Right cardiac atrium (tissue), 5 donors: ENCODE measurements around the gene FGF3. TPM values are rescaled to one million over a fixed set of nuclear protein-coding genes. Genes with fewer than 3 reads are reported as not detected.

Experiments used
- ATAC-seq, 2 donors: fragments of 200-7000 bp; cut with Tn5 transposase; one replicate each; pipeline versions ENCODE4 v1.8.0 to v1.9.1; 2020; ENCODE audit warnings: moderate library complexity in 2 of 2, mild to moderate bottlenecking in 1 of 2
- DNase-seq, 3 donors: peaks; one replicate each; pipeline ENCODE4 v3.0.0-alpha.2; 2020
- H3K27ac ChIP-seq: one replicate; pipeline ENCODE4 v1.5.1; 2013; ENCODE audit warnings: mild to moderate bottlenecking, low read length, control low read depth, moderate library complexity
- H3K27me3 ChIP-seq: one replicate; pipeline ENCODE4 v1.6.1; 2013; ENCODE audit not compliant: control insufficient read depth, insufficient read depth
- H3K4me1 ChIP-seq: one replicate; pipeline ENCODE4 v1.6.1; 2013; ENCODE audit warnings: low read length; ENCODE audit not compliant: control insufficient read depth, insufficient read depth
- H3K4me3 ChIP-seq: one replicate; pipeline ENCODE4 v1.5.1; 2013; ENCODE audit warnings: low read length, control low read depth
- H3K9me3 ChIP-seq: one replicate; pipeline ENCODE4 v1.6.1; 2013; ENCODE audit warnings: low read length; ENCODE audit not compliant: control insufficient read depth
- WGBS: extraction: QIAGEN DNeasy Blood & Tissue Kit; methylation state at CpG from one replicate; pipeline ENCODE4 v1.1.7; 2013; 5-methylcytosine and 5-hydroxymethylcytosine counted together
- intact Hi-C, 4 donors: fragments of 100-400 bp; cut with DNase I; formaldehyde crosslinking; loops; one replicate each; pipeline versions ENCODE4 v1.11.0 to v1.14.0; 2022 to 2023
- polyA plus RNA-seq: library from polyadenylated mRNA; stranded (reverse); fragments of 200-250 nt; gene quantifications from one replicate; pipeline ENCODE4 v1.2.3, GENCODE V29; 2013
- total RNA-seq, 4 donors: library from RNA; stranded (reverse); fragmentation: NEBNext Ultra II Directional; extraction: Animal tissue kit (Norgen Biotek cat#: 25700); gene quantifications; one replicate each; pipeline ENCODE4 v1.2.1, GENCODE V29; 2021
- donor health status: healthy with polysubstance abuse.
- donor health status: DM: no; HTN: yes; CAD: no.
- donor health status: DM: no; HTN: no; CAD: no.
- donor health status: DM: no; HTN: yes; CAD: no; lungs with severe emphysema.
- donor health status: DM: yes; HTN: yes; CAD: no.

The FGF3 gene
- total and polyA plus RNA-seq, 5 donors = not detected

DNA sequence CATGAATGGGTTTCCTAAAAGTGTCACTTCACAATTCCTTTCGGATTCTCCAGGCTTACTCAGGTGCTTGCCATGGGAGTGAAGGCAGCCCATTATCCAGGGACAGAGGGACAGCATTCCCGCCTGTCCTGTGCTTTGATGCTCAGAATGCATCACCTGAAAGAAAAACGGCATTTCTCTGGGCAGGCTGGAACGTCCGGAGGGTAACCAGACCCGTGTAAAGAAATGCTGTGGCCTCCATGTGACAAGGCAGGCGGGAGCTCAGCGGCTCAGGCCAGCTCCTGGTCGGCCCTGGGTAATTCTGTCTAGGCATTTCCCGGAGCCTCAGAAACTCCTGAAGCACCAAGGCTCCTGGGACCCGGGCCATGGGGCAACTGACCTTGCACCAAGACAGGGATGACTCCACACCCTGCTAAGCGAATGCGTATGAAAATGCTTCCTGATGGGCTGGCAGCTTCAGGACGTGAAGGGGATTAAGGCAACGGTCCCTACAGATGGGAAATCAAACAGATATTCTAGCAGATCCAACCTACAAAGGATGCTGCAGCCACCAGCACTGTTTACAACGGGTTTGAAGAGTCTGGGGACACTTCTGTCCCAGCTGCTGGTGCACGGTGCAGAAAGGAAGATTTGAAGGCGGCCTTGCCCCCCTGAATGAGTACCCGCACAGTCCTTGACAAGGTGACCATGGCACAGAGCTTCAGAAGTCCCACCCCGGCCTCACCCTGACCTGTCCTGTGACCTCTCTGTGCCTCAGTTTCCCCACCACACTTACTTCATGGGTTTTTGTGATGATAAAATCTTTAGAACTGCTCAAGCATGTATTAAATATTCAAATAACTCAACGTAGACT, 13.6 kb upstream of the FGF3 start:
- no peak overlapping the region for H3K4me3 ChIP-seq
- H3K27me3 ChIP-seq = no peaks in the 10 kb centered on the region
- intact Hi-C loops = no loop called here
- ATAC-seq (no peak), DNase-seq (no peak)
- WGBS = 41% methylated on average over 21 of the region's 21 CpGs
- H3K27ac ChIP-seq = no peak overlapping the region
- H3K4me1 ChIP-seq = no peaks in the 10 kb centered on the region
- no peaks in the 10 kb centered on the region for H3K9me3 ChIP-seq

DNA sequence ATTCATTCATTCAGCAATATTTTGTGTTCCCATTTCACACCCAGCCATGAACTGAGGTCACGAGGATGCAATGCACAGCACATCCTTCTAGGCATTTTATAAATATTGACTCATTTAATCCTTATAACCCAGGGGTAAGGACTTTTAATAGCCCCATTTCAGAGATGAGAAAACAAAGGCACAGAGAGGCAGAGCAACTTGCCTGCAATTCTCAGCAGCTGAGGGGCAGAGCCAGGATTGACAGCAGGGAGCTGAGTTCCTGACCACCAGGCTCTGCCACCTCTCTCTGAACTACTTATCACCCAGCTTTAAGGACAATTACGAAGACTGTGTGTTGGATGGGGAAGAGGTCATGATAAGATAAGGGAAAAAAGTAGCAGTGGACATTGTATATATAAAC, 12.8 kb upstream of the FGF3 start:
- Histone ChIP-seq H3K4me3 (no peak overlapping the region), H3K9me3 (no peaks in the 10 kb centered on the region), H3K4me1 (no peaks in the 10 kb centered on the region), H3K27me3 (no peaks in the 10 kb centered on the region), H3K27ac (no peak overlapping the region)
- DNase-seq = no peak
- intact Hi-C loops = no loop called here
- WGBS = 62% methylated on average over 2 of the region's 2 CpGs
- no peak for ATAC-seq

DNA sequence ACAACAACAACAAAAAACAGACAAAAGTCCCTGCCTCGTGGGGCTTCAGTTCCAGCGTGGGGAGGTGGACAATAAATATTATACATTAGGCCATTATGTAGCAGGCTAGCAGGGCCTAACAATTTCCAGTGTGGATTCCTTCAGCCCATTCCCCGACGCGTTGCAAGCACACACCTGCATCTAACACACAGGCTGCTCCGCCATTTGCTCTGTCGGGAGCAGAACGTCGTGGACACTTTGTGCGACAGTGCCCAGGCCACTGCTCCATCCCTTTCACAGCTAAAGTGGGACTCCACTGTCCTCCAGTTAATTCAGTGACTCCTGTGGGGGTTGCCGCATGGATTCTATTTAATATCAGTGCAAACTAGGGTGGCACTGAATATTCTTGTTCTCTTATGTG, 10.9 kb upstream of the FGF3 start:
- ATAC-seq = no peak
- no peaks in the 10 kb centered on the region for H3K27me3 ChIP-seq
- H3K4me3 ChIP-seq = no peak overlapping the region
- no peak overlapping the region for H3K27ac ChIP-seq
- DNase-seq = no peak
- no peaks in the 10 kb centered on the region for H3K4me1 ChIP-seq
- intact Hi-C loops = no loop called here
- 89% methylated on average over 11 of the region's 11 CpGs for WGBS
- H3K9me3 ChIP-seq = no peaks in the 10 kb centered on the region

DNA sequence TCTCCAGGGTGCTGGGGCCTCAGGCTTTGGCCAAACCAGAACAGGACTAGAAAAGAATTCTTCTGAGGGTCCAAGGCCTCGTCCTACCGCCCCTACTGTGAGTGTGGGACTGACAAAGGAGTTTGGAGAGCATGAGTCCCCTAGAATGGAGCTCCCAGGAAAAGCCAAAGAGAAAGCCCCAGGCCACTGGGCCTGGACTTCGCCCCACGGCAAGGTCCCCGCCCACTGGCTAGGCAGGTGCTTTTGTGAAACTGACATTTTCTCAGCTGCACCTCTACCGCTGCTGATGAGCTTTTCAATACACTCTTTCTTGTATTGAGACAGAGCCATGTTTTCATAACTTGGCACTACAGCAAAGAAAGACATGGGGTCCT, 9.7 kb upstream of the FGF3 start:
- intact Hi-C loops = no loop called here
- no peaks in the 10 kb centered on the region for H3K27me3 ChIP-seq

DNA sequence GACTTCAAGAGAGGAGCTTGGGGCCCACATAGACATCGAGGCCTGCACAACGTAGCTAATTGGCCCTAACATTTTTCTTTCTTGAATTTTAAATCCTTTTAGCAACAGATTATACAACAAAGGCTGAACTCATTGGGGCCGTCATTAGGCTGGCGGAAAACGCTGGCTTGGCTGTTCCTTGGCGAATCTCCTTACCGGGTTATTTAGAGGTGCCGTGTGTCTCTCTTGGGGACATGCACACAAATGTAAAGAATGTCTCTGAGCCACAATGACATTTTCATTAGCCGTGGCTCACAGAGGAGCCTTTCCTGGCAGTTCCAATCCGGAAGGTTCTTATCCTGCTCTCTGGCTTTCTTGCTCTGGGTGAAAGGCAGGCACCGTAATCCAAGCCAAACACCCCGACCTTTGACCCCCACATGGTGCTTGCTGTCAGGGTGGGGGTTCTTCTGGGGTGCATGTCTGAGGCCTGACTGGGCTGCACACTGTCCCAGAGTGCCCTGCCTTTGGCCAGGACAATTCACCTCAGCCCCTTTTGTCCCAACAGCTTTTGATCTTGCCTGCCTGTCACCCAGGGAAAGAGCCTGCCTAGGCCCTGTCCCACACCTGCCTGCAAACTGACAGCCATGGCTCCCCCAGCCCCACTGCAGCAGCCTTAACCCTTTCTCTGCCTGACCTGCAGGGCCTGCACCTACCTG, 9.2 kb upstream of the FGF3 start:
- DNase-seq = no peak
- no peak overlapping the region for H3K27ac ChIP-seq
- intact Hi-C loops = no loop called here
- no peak overlapping the region for H3K4me3 ChIP-seq
- H3K9me3 ChIP-seq = no peaks in the 10 kb centered on the region
- ATAC-seq = no peak
- 70% methylated on average over 12 of the region's 12 CpGs for WGBS
- H3K27me3 ChIP-seq = no peaks in the 10 kb centered on the region
- no peaks in the 10 kb centered on the region for H3K4me1 ChIP-seq

More for the DNA sequence above, 9.7 kb upstream of the FGF3 start:
- 89% methylated on average over 6 of the region's 6 CpGs for WGBS
- no peaks in the 10 kb centered on the region for H3K4me1 ChIP-seq
- H3K9me3 ChIP-seq = no peaks in the 10 kb centered on the region
- no peak overlapping the region for H3K27ac ChIP-seq
- DNase-seq (no peak), ATAC-seq (no peak)
- no peak overlapping the region for H3K4me3 ChIP-seq

DNA sequence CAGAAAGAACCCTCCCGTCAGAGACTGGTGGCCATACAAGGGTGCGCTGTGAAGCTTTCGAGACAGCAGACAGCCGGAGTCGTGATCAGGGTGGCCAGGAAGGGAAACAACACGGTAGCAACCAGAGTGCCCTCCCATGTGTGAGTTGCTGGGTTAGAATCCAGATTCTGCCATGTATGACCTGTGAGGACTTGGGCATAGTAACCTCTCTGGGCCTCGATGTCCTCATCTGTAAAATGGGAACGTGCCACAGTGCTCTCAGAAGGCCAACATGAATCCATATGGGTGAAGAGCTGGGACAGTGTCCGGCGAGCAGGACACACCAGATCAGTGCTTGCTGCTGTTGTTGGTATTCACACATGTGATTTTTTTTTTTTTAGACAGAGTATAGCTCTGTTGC, 7.6 kb upstream of the FGF3 start:
- no peaks in the 10 kb centered on the region for H3K9me3 ChIP-seq
- no peaks in the 10 kb centered on the region for H3K27me3 ChIP-seq
- H3K27ac ChIP-seq = no peak overlapping the region
- H3K4me1 ChIP-seq = no peaks in the 10 kb centered on the region
- intact Hi-C loops = no loop called here
- ATAC-seq = no peak
- WGBS = 86% methylated on average over 10 of the region's 10 CpGs
- no peak overlapping the region for H3K4me3 ChIP-seq
- DNase-seq = no peak

DNA sequence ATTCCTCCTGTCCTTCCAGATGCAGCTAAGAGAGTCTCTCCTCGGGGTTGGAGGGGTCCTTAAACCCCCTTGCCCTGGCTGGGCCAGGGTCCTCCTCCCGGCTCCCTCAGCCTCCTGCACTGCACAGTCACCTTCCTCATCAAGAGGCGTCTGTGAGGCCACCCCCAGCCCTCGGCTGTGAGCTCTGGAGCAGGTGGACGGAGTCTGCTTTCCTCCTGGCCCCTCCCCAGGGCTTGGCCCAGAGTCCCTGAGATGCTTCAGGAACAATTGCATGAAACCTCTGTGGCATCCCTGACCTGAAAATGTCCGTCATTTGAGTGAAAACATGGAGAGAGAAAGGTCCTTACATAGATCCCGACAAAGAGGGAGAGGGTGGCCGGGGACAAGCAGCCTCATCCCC, 6.7 kb upstream of the FGF3 start:
- Histone ChIP-seq H3K4me3 (no peak overlapping the region), H3K27me3 (no peaks in the 10 kb centered on the region), H3K27ac (no peak overlapping the region), H3K4me1 (no peaks in the 10 kb centered on the region), H3K9me3 (no peaks in the 10 kb centered on the region)
- WGBS = 57% methylated on average over 8 of the region's 8 CpGs
- DNase-seq (no peak), ATAC-seq (no peak)
- intact Hi-C loops = no loop called here

DNA sequence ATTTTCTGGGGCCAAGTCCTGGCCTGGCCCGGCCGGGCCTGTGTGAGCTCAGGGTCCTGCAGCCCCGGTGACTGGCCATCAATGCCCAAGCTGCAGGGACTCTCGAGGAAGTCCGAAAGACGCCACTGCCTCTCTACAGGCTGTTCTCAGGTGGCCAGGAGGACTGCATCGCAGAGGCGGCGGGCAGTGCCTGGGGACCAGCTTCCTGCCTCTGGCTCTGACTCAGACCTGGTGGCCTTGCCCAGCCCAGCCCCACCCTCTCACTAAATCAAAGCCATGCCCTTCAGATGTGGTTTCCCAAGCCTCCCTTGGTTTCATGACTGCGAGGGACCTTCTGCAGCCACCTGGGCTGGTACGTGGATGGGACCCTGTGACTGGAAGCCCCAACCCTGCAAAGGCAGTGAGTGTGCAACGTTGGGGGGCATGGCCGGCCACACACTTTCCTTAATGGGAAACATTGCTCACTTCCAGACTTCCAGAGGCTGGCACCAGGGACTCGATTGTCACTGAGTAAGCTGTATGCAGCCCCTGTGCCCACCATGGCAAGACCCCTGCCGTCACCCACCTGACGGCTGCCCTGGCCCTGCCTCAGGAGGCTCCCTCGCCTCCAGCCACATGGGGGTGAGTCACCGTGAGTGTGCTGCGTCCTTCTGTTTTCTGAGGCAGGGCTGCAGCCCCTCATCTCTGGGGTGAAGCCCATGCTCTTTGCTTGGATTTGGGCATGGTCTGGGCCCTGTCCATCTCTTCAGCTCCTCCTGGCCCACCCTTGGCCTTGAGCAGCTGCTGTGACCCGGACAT, 6.0 kb upstream of the FGF3 start:
- DNase-seq = no peak
- Histone ChIP-seq H3K27ac (no peak overlapping the region), H3K4me1 (no peaks in the 10 kb centered on the region), H3K27me3 (no peaks in the 10 kb centered on the region), H3K9me3 (no peaks in the 10 kb centered on the region), H3K4me3 (no peak overlapping the region)
- ATAC-seq = no peak
- WGBS = 80% methylated on average over 20 of the region's 20 CpGs
- intact Hi-C loops = no loop called here

DNA sequence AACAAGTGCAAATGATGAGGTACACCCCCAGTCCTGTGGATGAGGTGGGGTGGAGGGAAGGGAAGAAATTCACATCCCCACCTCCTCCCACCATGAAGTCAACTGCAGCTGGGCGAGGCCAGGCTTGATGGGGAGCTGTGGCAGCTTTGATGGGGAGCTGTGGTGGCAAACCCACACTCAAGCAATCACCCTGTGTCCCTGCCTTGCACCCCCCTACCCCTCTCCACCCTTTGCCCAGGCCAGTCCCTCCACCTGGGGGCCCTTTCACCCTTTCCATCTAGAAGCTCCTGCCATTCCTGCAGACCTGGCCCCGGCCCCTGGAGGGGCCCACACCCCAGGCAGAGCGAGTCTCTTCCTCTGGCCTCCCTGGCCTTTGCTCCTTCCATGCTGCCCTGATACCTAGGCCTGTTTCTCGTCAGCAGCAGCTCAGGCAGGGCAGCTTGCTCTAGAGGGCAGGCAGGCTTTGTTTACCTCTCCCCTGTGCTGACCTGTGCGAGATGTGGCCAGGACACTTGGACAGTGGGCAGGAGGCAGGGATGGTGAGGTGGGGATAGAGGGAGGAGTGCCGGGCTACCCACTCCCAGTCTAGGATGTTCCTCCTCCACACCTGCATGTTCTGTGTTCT, 4.5 kb upstream of the FGF3 start:
- intact Hi-C loops = no loop called here
- H3K4me3 ChIP-seq = no peak overlapping the region
- H3K4me1 ChIP-seq = no peaks in the 10 kb centered on the region
- DNase-seq = no peak
- 60% methylated on average over 6 of the region's 6 CpGs for WGBS
- no peak overlapping the region for H3K27ac ChIP-seq
- ATAC-seq = no peak
- no peaks in the 10 kb centered on the region for H3K9me3 ChIP-seq
- H3K27me3 ChIP-seq = no peaks in the 10 kb centered on the region

GRCh38 chr11:69822676-69823494, 3.7 kb upstream of the FGF3 start:
- no peaks in the 10 kb centered on the region for H3K27me3 ChIP-seq
- 69% methylated on average over 15 of the region's 15 CpGs for WGBS
- ATAC-seq (no peak), DNase-seq (no peak)
- intact Hi-C loops = no loop called here
- H3K9me3 ChIP-seq = no peaks in the 10 kb centered on the region
- no peaks in the 10 kb centered on the region for H3K4me1 ChIP-seq
- H3K27ac ChIP-seq = no peak overlapping the region
- H3K4me3 ChIP-seq = no peak overlapping the region
